HG03439 (cell line): ENCODE measurements around the gene ZNF433.
"Not testable (repeated sequence)": the region's sequence is repeated elsewhere in the genome, so short reads cannot be mapped to it uniquely, and the experiment has no call there.

ENCODE experiments used
- ATAC-seq: cut with Tn5 transposase; IDR thresholded peaks from one replicate; pipeline ENCODE4 v1.9.1; 2021; ENCODE audit warnings: mild to moderate bottlenecking, moderate library complexity; ENCODE audit not compliant: unreplicated experiment

The ZNF433 gene

DNA sequence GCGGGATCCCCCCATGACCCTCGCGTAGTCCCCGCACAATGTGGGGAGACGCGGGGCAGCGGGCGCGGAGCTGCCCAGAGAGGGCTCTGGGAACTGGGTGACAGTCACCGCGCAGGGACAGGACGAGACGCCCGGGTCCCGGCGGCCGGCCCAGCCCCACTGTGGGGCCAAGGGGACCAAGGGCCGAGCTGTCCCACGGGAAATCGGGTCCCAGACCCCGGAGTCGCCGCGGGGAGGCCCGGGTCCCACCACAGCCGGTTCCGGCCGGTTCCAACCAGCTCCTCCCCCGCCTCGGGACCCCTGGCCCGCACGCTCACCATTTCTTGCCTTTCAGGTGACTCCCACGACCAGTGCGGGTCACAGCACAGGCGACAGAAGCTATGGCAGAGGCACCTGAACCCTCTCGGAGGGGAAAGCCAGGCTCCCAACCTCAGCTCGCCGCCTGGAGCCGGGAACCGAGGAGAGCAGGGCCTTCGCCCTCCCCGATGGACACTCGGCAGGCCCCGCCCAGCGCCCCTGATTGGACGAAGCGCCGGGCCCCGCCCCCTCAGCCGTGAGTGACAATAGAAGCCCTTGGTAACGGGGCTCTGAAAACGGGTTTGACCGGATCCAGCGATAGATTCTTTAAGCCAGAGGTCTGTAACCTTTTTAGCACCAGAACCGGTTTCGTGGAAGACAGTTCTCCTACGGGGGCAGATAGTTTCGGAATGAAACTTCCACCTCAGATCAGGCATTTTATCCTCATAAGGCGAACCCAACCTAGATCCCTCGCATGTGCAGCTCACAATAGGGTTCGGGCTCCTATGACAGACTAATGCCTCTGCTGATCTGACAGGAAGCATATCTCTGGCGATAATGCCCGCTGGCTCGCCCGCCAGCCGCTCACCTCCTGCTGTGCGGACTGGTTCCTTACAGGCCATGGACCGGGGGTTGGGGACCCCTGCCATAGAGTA, at the start of gene ZNF433:
Gene ZNF433, minus strand, starts transcription at position 460 of the 953 bp plus-strand sequence. Its CDS starts 140 bp downstream, at position 320.
- peak; percentile 86 for ATAC-seq

DNA sequence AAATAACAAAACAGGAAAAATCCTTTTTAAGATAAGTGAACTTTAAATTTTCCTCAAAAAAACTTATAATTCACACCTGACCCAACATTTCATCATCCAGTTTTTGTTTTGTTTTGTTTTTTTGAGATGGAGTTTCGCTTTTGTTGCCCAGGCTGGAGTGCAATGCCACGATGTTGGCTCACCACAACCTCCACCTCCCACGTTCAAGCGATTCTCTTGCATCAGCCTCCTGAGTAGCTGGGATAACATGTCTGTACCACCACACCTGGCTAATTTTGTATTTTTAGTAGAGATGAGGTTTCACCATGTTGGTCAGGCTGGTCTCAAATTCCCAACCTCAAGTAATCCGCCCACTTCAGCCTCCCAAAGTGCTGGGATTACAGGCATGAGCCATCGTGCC, 47.9 kb upstream of the ZNF433 start:
- not testable (repeated sequence) for ATAC-seq

DNA sequence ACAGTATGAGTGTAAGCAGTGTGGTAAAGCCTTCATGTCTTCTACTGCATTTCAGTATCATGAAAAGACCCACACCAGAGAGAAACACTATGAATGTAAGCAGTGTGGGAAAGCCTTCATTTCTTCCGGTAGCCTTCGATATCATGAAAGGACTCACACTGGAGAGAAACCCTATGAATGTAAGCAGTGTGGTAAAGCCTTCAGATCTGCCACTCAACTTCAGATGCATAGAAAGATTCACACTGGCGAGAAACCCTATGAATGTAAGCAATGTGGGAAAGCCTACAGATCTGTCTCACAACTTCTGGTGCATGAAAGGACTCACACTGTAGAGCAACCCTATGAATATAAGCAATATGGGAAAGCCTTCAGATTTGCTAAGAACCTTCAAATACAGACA, 41.9 kb upstream of the ZNF433 start:
- ATAC-seq: no peak

DNA sequence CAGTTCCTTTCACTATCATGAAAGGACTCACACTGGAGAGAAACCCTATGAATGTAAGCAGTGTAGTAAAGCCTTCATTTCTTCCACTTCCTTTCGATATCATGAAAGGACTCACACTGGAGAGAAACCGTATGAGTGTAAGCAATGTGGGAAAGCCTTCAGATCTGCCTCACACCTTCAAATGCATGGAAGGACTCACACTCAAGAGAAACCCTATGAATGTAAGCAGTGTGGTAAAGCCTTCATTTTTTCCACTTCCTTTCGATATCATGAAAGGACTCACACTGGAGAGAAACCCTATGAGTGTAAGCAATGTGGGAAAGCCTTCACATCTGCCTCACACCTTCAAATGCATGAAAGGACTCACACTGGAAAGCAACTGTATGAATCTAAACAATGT, 40.9 kb upstream of the ZNF433 start:
- not testable (repeated sequence) for ATAC-seq

DNA sequence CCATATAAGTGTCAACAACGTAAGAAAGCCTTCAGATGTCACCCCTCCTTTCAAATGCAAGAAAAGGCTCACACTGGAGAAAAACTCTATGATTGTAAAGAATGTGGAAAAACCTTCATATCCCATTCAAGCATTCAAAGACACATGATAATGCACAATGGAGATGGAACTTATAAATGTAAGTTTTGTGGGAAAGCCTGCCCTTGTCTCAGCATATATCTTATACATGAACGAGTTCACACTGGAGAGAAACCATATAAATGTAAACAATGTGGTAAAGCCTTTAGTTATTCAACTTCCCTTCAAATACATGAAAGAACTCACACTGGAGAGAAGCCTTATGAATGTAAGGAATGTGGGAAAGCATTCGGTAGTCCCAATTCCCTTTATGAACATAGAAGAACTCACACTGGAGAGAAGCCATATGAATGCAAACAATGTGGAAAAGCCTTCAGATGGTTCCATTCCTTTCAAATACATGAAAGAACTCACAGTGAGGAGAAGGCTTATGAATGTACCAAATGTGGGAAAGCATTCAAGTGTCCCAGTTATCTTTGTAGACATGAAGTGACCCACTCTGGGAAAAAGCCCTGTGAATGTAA, 40.2 kb upstream of the ZNF433 start:
- no peak for ATAC-seq

DNA sequence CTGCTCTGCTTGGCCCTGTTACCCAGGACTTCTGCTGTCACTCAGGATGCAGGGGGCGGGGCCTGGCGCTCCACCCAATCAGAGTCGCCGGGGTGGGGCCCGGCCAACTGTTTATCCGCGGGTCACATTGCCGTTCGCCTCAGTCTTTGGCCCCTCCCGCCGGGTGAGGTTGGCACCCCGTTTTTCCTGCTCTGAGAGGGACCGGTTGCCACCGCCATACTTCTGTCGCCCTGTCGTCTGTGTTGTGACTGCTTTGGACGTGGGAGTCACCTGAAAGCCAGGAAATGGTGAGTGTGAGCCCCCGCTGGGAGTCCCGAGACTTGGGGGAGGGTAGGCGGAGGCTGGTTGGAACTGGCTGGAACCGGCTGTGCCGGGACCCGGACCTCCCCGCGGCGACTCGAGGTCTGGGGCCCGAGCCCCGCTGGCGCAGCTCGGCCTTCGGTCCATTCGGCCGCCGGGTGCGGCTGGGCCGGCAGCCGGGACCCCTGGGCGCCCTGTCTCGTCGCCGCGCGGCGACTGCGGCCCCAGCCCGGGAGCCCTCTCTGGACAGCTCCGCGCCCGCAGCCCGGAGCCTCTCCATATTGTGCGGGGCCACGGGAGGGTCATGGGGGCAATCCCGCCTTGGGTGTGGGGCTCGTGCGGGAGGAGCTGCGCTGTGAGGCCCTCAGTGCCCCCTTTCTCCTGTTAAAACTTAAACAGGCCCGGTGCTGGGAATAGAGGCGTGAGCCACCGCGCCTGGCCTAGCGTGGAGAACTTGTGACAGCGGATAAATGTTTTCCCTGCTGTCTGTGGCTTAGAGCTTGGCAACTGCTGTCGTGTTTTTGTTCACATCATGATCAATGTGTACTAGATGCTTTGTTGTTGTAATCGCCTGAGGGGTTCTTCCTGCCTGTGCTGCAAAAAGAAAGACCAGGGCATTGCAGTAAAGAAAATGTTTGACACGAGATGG, 29.4 kb upstream of the ZNF433 start, which contains the start of gene ZNF844:
Gene ZNF844, plus strand, starts transcription at position 142 of the 949 bp plus-strand sequence. Its CDS starts 143 bp downstream, at position 285.
- ATAC-seq: peak; percentile 80

DNA sequence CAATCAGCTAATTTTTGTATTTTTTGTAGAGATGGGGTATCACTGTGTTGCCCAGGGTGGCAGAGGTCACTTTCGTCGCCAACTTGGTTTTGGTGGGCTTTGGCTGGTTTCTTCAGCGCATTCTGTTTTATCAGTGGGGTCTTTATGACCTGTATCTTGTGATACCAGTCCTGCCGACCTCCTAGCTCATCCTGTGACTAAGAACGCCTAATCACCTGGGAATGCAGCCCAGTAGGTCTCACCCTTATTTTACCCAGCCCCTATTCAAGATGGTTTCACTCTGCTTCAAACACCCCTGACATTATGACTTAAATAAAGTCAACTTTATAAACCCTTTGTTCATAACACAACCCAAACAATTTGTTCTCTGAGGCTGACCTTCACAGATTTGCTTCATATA, 20.3 kb upstream of the ZNF433 start:
- no peak for ATAC-seq

DNA sequence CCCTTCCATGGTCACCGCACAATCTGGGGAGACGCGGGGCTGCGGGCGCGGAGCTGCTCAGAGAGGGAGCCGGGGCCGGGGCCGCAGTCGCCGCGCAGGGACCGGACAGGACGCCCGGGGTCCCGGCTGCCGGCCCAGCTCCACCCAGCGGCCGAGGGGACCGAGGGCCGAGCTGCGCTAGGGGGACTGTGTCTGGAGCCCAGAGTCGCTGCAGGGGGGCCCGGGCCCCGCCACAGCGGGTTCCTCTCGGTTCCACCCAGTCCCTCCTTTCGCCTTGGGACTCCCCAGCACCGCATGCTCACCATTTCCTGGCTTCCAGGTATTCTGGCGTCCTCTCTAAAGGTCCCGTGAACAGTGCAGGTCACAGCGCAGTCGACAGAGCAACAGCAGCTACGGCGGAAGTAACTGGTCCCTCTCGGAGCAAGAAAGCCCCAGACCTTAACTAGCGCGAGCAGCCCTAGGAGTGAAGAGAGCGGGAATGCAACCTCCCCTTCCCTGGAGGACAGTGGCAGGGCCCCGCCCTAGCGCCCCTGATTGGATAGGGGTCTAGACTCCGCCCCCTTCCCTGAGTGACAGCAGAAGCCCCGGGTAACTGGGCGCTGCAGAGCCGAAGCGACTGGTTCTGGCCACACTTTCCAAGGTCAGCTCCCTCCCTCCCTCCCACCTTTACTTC, 17.2 kb upstream of the ZNF433 start, which contains the start of gene ZNF878:
Gene ZNF878, minus strand, starts transcription at position 465 of the 673 bp plus-strand sequence. Its CDS starts 160 bp downstream, at position 305.
- peak; percentile 76 for ATAC-seq

DNA sequence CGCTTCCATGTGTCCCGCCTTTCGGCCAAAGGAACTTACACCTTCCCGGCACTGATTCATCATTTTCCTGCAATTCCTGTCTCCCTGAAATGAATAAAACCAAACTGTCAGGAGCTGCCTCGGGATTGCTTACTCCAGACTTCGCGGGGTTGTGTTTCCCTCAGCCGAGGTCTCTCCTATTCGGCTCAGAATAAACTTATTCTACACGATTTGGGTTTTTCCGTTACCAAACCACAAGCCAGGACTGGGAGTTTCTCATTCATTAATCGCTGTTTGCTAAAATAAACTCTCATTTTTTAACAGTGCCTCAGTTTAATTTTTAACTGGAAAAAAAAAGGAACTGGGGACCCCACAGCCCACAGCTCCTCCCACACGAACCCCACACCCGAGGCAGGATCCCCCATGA, 16.6 kb upstream of the ZNF433 start:
- no peak for ATAC-seq

DNA sequence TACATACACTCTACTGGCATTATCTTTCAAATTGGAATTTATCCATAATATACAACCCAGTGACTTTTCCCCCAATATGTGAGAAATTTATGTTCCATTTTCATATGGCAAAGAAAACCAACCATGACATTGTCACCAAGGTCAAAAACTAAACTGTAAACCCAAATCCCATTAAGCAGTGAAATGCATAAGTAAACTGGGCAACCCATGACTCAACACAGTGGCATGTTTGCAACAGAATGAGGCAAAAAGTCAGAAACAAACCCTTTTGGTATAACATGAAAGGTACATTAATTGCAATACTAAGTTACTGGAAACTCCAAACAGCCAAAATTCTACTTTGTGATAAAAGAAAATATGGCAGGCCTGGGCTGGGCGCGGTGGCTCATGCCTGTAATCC, 12.4 kb upstream of the ZNF433 start:
- no peak for ATAC-seq

DNA sequence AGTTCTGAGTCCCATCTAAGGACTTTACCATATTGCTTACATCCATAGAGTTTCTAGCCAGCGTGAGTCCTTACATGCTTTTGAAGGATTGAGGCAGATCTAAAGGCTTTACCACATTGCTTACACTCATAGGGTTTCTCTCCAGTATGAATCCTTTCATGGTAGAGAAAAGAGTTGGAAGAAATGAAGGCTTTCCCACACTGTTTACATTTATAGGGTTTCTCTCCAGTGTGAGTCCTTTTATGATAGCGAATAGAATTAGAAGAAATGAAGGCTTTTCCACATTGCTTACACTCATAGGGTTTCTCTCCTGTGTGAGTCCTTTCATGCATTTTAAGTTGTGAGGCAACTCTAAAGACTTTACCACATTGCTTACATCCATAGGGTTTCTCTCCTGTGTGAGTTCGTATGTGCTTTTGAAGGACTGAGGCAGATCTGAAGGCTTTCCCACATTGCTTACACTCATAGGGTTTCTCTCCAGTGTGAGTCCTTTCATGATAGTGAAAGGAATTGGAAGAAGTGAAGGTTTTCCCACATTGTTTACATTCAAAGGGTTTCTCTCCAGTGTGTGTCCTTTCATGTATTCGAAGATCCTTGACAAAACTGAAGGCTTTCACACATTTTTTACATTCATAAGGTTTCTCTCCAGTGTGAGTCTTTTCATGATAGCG, 8.4 kb upstream of the ZNF433 start:
- no peak for ATAC-seq

DNA sequence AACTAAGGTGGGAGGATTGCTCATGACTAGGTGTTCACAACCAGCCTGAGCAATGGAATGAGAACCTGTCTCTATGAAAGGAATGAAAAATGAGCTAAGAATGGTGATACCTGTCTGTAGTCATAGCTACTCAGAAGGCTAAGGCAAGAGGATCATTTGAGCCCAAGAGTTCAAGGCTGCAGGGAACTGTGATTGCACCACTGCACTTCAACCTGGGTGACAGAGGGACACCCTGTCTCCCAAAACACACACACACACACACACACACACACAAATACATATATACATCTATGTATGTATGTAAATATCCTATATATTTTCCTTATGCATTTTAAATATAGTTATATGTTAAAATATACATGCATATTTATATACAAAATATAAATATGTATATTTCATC, 7.4 kb upstream of the ZNF433 start:
- ATAC-seq: no peak

DNA sequence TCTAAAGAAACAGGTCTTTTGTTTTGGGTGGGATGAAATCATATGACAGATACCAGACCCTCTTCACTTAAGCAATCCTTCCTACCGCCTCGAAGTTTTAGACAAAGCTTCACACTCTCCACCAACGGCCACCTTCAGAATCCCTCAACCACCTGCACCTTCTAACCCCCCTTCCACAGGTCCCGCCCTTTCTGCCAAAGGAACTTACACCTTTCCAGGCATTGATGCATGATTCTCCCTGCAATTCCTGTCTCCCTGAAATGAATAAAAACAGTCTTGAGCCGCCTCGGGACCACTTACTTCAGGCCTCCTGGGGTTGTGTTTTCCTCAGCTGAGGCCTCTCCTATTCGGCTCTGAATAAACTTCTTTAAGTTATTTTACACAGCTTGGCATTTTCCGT, 859 bp downstream of the ZNF433 start:
- ATAC-seq: no peak

DNA sequence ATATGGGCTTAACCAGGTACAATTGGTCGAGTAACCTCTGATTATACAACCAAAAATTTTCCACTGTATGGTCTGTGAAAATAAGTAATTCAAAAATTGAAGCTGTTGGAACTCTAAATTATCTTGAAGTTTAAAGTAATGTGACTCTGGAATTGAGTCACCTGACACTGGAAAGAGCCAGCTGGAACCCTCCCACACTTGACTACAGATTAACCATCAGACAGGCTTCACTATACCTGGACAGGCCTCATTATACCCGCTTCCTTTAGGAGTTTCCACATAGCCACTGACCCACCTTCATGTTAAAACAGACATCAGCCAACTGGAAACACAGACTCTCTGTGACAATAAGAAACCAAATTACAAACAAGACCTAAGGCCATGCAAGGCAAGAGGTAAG, 1.3 kb downstream of the ZNF433 start:
- ATAC-seq: no peak

DNA sequence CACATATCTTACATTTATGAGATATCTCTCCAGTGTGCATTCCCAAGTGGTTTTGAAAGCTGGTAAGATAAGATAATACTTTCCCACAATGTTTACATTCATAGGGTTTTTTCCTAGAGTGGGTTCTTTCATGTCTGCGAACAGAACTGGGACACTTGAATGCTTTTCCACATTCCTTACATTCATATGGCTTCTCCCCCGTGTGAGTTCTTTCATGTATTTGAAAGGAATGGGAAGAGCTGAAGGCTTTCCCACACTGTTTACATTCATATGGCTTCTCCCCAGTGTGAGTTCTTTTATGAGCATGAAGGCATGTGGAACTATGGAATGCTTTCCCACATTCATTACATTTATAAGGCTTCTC, 19.7 kb downstream of the ZNF433 start:
- no peak for ATAC-seq

DNA sequence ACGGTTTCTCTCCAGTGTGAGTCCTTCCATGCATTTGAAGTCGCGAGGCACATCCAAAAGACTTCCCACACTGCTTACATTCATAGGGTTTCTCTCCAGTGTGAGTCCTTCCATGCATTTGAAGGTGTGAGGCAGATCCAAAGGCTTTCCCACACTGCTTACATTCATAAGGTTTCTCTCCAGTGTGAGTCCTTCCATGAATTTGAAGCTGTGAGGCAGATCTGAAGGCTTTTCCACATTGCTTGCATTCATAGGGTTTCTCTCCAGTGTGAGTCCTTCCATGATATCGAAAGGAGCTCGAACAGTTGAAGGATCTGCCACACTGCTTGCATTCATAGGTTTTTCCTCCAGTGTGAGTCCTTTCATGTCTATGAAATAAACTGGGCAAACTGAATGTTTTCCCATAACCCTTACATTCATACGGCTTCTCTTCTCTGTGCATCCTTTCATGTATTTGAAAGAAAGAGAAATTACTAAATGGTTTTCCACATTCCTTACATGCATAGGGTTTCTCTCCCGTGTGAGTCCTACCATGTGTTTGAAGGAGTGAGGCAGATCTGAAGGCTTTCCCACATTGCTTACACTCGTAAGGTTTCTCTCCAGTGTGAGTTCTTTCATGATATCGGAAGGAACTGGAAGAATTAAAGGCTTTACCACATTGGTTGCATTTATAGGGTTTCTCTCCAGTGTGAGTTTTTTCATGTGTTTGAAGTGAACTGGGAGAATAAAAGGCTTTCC, 20.3 kb downstream of the ZNF433 start:
- no peak for ATAC-seq

DNA sequence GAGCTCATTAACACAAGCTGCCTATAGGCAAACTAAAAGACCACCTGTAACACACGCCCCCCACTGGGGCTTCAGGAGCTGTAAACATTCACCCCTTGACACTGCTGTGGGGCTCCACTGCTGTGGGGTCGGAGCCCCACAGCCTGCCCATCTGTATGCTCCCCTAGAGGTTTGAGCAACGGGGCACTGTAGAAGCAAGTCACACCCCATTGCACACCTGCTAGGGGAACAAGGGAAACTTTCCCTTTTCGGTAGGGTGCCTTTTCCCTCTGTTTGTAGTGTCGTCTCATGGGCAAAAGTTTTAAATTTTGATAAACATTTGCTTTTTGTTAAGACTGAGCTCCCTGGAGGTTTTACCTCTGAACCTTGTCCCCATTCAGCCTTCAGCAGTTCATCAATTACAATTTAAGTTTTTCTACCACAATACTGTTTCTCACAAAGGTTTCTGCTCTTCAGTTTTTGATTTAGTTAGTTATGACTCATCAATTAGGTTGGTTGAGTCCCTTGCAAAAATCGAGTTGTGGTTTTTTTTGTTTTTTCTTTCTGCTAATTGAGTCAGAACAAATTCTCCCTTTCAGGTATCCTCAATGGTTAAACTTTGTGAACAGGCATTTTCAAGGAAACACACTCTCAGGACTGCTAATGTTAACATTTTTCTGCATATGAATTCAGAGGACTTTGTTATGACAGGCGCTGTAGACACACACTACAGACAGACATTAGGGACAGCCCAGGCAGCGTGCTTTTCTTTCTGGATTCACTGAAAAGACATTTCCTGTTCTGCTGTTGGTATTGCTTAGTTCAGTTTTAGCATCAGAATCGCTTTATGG, 35.1 kb downstream of the ZNF433 start:
- peak; percentile 66 for ATAC-seq

DNA sequence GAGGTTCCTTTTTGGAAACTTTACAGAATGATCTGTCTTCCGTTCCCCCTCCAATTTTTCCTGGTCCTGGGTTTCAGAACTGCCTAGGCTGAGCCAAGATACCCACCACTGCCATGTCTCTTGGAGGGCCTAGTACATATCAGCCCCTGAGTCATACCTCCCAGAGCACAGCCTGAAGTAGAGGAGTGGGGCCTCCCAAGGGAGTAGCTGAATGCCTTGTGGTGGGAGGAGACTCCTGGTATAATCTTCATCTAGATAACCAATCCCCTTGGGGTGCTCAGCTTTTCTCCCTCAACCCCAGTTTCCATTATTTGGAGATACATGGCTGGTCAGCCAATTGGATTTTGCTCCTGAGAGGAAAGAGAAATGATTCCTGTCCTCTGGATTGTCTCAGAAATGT, 40.3 kb downstream of the ZNF433 start:
- no peak for ATAC-seq
